GM18511 (cell line): Measurements from ENCODE around the gene SORCS2.

Source experiments
- ATAC-seq: cut with Tn5 transposase; IDR thresholded peaks from one replicate; pipeline ENCODE4 v1.9.1; 2021; ENCODE audit warnings: mild to moderate bottlenecking, moderate library complexity; ENCODE audit not compliant: unreplicated experiment

SORCS2 gene

DNA sequence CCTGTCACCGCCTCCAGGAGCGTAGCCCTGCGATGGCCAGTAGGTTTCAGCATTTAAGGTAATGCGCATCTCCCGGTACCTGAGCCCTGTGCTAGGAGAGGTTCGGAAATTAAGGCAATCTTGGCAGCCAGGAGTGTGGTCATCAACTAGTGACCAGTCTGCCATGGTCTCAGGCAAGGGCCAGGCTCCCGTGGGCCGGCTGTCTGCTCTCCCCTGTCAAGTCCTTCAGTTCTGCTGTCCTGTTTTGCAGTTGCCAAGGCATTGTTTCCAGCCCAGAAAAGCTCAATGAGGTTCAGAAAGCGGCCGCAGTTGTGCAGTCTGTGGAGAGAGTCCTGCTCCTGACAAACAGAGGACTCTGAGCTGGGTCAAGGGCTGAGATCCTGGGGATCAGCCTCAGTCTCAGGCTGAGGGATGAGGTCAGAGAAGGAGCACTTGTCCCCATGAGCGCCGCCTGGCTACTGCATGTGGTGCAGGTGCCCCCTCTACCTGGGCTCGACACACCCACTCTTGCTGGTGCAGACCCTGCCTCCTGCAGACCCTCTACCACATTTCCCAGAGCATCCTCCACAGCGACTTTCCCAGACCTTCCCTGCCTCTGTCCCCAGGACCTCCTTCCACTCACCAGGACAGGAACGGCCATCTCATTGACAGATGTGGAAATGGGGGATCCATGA is 295.8 kb downstream of the SORCS2 start:
- no peak for ATAC-seq

DNA sequence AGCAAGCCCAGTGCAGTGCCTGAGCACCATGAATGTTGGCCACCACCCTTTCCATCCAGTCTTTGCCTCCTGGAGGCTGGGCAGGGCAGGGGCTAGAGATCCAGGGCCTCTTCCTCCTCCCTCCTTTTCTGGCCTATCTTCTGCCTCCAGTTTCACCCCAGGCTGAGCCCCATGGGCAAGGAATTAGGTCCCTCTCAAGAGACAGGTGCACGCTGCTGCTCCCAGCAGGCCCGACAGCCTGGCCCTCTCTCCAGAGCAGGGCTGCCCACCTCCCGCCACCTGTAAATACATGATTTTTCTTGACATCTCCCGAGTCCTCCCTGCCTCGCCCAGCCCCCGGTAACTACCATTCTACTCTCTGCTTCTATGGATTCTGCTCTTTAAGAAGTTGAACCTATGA is 299.6 kb downstream of the SORCS2 start:
- no peak for ATAC-seq

DNA sequence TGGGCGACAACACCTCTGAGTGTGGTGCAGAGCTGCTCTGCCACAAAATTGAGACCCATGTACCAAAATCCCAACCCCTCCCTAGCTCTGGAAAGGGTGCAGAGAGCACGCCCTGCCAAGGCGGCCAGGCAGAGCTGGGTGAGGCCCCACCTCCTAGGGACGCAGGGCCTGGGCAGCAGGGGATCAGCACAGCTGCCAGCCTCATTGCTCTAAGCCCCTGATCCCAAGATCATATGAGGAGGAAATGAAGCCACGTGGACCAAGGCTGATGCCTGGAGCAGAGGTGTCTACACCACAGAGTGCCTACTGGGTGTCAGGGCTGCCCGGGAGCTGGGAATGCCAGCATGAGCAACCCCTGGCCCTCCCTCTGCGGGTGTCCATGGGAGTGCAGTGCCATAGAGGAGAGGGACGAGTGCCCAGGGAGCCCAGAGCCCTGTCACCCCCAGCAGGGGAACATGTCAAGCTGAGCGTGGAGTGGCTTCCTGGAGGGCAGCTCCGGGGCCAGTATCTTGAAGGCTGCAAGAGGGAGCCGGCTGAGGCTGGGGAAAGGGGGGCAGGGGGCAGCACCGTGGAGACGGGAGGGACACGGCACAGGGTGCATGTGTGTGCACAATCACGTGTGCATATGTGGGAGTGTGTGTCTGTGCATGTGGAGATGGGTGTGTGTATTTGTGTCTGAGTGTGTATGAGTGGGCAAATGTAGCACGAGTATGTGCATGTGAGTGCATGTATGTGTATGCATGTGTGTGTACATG is 306.3 kb downstream of the SORCS2 start:
- no peak for ATAC-seq

DNA sequence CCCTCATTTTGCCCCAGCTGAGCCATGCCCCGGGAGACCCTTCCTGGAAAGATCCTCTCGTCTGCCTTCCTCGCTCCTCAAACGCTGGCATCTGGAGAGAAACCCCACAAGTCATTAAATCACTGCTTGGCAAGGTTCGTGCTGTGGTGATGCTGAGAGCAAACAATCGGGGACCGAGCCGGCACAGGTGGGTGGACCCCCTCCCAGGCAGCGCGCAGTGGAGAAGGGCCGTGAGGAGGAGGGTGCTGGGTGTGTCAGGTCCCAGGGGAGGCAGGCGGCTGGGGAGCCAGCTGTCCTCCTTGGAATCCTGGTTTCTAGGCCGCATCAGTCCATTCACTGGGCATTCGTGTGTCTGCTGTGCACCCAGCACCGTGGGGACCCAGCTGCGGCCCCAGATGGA is 307.3 kb downstream of the SORCS2 start:
- no peak for ATAC-seq

DNA sequence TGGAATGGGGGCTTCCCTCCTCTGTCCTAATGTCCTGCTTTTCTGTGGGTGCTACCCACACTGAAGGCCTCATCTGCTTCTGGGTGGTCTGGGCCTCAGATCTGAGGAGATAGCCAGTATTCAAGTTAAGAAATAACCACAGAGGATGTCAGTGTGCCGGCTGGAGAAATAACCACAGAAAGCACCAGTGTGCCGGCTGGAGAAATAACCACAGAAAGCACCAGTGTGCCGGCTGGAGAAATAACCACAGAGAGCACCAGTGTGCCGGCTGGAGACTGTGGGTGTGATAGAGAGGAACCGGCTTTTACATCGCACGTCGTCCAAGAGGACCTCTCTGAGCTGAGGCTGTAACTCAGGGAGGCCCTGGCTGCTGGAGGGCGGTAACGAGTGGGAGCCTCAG is 308.1 kb downstream of the SORCS2 start:
- no peak for ATAC-seq

DNA sequence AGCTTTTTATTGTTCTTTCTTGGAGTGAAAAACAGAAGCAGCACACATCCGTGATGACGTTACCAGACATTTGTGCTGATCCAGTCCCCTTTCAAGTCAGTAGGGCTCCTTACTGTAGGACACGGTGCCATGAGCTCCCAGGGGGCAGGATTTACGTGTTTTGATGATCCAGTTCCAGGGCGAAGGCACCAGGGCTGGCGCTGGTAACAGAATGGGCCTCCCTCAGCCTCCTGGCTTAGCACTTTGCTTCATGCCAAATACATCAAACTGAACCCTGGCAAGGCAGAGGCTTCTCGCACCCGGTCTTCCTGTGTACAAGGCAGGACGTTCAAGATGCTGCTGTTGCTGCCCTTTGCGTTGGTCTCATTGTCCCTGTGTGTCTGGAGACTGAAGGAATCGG is 309.0 kb downstream of the SORCS2 start:
- no peak for ATAC-seq

DNA sequence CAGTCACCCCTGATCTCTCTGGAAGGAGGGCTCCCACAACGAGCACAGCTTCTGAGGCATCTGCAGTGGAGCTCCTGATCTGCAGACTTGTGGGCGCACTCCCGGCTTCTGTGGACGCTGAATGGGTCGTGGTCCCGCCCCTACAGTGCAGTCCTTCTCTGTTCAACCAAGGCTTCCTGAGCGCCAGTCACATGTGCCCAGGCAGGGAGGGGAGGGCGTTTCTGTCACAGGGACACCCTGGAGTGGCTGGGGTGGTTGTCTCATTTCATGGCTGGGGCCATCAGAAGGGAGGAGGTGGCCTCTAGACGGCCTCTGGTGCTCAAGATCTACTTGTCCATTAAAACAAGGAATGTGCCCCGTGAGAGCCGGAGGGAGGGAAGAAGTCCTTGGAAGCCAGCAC is 309.5 kb downstream of the SORCS2 start:
- no peak for ATAC-seq

DNA sequence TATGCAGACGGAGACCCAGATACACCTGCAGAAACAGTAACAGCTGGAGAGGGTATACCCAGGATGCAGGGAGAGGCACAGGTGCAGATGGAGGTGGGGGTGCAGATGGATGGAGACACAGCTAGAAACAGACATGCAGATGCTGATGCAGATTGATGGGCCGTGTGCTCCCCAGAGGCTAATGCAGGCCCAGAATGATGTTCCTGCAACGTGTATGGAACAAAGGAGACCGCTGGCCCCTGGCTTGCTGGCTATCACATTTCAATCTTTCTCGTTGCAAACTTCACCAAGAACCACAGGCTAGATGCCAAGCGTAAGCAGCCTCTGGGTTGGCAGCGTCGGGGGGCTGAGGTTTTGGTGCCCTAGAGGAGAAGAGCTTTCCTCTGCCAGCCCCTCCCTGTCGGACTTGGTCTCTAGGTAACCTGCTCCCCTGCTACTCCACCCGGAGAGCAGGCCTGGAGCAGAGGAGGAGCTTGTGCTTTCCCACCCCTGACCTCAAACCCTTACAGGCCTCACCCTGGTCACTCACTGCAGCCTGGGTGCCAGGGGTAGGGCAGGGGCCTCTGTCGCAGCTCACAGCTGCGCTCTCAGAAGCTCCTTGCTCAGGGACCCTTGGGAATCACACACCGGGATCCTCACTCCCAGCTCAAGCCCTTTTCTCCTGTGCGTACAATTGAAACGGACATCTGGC is 311.4 kb downstream of the SORCS2 start:
- no peak for ATAC-seq

DNA sequence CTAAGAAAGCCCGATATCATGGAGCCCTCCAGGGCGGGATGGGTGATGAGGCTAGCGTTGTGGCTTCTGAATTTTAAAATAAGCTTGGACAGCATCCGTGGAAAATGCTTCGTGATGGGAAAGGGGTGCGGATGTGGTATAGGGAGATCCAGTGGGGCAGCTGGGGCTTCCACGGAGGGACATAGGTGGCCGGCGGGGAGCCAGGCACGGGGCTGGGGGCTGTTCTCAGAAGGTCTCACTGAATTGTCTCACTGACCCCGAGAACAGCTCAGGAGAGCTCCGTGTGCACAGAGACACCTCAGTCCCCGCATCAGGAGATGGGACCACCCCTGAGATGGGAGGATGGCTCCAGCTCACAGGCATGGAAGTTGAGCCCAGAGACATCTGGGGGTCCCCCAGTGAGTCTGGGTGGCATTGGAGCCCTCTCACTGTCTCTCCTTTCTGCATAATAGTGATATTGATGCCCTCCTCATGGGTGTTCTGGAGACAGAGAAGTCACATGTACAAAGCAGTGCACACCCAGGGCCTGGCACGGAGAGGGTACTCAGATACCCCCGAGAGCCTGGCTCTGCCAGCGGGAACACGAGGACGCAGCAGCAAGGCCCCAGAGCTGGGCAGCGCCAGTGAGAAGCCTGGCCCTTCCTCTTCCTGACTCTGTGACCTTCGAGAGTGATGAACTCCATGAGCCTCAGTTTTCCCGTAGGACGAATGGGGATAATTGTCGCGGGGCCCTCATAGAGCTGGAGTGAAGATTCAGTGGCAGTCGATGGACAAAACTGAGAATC is 313.0 kb downstream of the SORCS2 start:
- no peak for ATAC-seq

DNA sequence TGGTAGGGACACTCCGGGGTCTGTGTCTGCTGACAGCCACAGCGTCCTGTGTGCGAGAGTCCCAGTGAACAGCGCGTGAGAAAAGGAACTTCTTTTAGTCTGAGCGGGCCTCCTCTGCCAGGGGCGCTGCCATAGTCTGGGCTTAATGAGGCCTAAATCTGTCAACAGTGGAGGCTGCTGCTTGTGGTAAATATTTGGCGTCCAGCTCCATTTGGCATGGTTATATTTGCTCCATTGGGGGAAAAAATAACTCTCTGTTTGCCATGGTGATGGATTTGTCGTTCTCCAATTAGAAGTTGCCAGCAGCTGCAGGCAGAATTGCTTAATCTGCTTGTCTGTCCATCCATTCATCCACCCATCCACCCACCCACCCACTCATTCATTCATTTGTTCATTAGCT is 313.8 kb downstream of the SORCS2 start:
- ATAC-seq: no peak

DNA sequence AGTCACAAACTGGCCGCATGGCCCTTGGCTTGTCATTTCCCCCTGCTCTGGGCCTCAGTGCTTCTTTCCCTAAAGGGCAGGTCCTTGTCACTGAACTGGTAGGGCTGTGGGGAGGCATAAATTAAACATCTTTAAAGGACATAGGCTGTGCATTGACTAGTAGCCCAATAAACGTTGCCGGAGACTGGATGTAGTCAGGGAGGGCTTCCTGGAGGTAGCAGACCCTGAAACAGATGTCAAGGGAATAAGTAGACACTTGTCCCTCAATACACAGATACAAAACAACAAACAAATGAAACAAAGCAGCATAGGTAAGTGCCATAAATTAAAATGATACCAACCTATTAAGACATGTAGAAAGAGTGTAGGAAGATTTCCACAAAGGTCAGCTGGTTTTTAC is 314.2 kb downstream of the SORCS2 start:
- no peak for ATAC-seq

DNA sequence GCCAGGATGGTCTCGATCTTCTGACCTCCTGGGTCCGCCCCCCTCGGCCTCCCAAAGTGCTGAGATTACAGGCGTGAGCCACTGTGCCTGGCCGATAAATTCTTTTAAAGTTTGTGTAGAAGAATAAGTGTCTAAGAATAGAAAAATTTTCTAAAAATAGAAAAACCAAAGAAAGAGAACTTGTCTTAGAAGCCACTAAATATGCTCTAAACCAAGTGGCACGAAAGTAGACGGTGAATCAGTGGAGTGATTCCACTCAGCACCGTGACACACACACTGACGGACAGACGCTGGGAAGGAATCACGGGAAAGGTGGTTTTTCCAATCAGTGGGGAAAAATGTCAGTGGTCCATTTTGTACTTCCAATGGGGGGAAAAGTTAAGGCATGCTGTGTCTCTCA is 315.0 kb downstream of the SORCS2 start:
- ATAC-seq: no peak

DNA sequence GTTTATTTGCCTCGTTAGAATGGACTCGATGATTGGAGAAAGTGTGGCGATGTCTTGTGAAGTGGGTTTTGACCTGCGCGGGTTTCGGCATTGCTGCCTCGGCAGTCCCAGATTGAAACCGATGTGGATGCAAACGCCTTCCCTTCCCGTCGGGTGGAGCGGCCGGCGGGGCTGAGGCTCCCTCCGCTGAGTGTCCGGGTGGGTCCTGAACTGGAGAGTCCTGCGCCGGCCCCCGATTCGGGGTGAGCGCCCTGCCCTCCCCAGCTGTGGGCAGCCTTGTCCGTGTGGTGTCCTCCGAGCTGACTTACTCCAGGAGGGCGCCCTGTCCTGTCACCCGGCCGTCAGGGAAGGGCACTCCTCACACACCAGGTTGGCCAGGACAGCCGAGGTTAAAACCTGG is 317.7 kb downstream of the SORCS2 start:
- ATAC-seq: no peak

DNA sequence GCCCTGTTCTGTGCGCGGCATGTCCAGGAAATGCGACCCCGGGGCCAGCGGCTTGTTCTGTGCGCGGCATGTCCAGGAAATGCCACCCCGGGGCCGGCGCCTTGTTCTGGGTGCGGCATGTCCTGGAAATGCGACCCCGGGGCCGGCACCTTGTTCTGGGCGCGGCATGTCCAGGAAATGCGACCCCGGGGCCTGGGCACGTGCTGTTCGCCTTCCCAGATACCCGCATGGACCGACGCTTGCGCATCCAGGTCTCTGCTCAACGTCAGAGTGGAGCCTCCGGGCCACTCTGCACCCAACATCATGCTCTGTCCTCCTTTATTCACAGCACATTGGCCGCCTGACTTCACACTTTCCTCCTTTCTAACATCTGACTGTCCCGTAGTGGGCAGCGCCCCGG is 318.2 kb downstream of the SORCS2 start:
- no peak for ATAC-seq

DNA sequence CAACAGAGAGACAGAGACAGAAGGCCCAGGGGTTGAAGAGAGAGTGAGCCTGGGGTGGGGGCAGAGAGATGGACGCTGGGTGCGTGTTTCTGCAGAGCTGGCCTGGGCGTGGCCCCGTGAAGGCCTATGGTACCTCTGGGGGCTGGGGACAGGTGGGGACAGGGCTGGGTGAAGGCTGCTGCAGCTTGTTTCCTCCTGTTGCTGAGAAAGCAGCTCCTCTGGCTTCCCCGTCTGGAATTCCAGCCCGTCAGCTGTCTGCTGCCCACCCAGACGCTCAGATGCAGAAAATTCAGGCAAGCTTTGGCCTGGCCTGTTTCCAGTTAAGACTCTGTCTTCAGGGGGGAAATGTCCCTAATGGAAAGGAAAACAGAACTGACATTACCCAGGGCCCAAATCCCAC is 319.2 kb downstream of the SORCS2 start:
- ATAC-seq: no peak

DNA sequence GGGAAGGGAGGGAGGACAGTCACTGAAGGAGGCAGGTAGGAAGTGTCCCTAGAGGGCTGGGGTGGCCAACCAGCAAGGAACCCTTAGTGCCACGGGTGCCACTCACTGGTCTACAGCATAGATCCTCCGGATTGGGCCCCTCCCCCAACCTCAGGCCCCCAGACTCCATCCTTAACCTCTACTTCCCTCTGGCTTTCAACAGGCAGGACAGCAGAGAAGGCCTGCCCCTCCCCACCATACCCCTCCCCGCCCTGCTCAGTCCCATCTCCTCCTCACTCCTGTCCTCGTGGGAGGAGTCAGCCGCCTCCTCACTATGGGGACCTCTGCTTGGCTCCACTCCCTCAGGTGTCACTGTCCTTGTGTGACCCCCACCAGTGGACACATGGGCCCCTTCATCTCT is 320.1 kb downstream of the SORCS2 start:
- ATAC-seq: no peak

DNA sequence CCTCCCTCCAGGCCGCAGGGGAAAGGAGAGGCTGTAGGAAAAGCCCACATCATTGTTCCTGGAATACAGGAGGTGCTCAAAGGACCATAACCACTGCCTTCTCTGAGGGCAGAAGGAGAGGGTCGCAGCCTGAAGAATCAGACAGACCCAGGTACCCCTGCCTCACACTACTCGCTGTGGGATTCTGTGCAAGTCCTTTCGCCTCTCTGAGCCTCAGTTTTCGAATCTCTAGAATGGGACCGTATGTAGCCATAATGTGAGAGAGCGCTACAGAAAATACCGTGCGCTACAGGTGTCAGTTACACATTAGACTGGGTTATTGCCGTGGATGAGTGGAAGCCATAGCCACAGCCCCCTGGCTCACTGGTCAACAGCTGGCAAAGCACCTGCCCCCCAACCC is 320.6 kb downstream of the SORCS2 start:
- no peak for ATAC-seq

DNA sequence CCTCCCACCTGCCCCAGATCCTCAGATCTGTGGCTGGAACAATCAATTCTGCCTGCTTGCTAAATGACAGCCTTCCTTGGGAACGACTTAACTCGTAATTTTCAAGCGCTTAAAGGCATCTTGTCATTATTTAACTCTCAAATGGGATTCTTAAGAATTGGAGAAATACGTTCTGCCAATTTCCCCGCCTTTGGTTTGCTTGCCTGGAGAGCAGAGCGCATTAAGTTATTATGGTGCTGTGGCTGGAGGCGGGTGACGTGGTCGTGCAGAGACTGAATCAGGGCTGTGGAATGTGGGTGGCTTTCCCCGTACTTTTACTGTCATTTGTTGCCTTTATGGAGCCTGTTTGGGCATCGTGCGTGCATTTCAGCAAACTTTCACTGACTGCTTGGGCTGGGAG is 321.3 kb downstream of the SORCS2 start:
- ATAC-seq: no peak

DNA sequence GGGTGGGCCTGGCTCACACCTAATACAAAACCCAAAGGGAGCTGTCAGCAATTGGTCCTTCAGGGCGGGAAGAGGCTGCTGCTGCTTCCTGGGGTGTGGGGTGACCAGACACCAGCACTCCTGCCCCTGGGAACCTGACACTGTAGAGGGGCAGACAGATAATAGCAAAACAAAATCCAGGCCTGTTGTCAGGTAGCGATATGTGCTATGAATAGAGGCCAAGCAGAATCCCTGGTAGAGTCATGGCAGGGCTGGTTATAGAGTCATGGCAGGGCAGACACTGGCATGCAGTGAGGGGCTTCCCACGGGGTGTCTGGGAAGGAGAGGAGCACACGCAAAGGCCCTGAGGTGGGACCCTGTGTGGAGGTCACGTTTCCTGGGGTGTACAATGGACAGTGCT is 321.9 kb downstream of the SORCS2 start:
- no peak for ATAC-seq

DNA sequence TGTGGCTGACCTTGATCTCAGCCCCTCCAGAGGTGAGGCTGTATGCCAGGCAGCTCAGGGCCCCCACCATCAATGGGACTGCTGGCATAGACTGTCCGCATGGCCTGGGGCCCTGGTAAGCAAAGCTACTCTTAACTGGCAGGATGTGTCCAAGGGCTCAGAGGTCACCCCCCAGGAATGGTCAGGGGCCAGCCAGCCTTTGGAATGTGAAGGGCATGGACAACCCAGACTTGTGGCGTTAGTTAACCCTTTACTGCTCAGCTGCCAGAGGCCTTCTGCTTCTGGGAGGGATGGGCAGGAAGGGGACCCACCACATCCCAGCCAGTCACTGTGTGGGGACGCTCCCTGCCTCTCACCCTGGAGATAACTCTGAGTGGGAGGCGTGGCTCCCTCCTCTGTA is 322.5 kb downstream of the SORCS2 start:
- no peak for ATAC-seq

DNA sequence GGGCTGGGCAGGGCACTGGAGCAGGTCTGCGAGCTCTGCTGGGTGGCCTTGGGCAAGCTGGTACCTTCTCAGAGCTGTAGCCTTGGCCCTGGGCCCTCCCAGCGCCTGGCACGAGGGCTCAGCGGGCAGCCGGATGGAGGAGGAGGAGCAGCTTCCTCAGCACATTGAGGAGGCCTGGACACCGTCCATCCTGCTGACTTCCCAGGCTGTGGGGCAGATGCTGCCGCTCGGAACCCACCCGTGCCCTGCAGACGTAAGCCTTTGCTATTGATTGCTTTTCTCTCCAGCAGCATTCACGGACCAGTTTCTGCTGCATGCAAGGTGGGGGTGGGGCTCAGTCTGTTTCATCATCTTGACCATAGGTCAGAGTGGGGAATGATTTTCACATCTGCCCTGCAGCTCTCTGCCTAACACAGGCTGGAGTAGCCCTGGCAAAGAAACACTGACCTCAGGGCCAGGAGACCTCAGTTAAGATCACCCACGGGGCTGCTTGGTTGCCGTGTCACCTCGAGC is 323.1 kb downstream of the SORCS2 start:
- no peak for ATAC-seq
